CD4-positive, alpha-beta T cell (primary cell): Measurements from ENCODE around the gene GPS1. TPM values are rescaled to one million over a fixed set of nuclear protein-coding genes. Genes with fewer than 3 reads are reported as not detected.

Experiments
- ATAC-seq: fragments of 200-7000 bp; cut with Tn5 transposase; one replicate; pipeline ENCODE4 v1.10.0; 2022; ENCODE audit warnings: mild to moderate bottlenecking; ENCODE audit not compliant: poor library complexity
- CTCF ChIA-PET: fragments of 350-600 bp; sonication (Branson Sonifier 250); formaldehyde crosslinking; loops from one replicate; lab custom pipeline; 2021; ENCODE audit warnings: antibody characterized with exemption, inconsistent platforms; lab: Charles Lee
- POLR2A ChIA-PET: fragments of 350-600 bp; sonication (Branson Sonifier 250); formaldehyde crosslinking; loops from one replicate; lab custom pipeline; 2021; ENCODE audit warnings: antibody characterized with exemption, inconsistent platforms; lab: Charles Lee
- DNase-seq, 14 experiments: peaks; one replicate each; pipeline ENCODE4 v3.0.0-alpha.2; 2013 to 2020; ENCODE audit warnings: mixed read lengths in 2 of 14
- H3K27ac ChIP-seq, 2 donors: one replicate each; pipeline versions ENCODE4 v1.5.1 to v1.7.0; 2013; ENCODE audit warnings: low read length in 2 of 2, low read depth in 1 of 2, mild to moderate bottlenecking in 1 of 2
- H3K27me3 ChIP-seq, 2 experiments: 1 replicate in 1 of 2; 2 replicates in 1 of 2; pipeline versions ENCODE4 v1.6.1 to v1.7.0; 2013; ENCODE audit warnings: low read length in 2 of 2, control low read depth in 1 of 2, mild to moderate bottlenecking in 1 of 2, moderate library complexity in 1 of 2; ENCODE audit not compliant: insufficient read depth in 2 of 2, control insufficient read depth in 1 of 2
- H3K36me3 ChIP-seq: one replicate; pipeline ENCODE4 v1.6.1; 2013; ENCODE audit warnings: low read length, control low read depth; ENCODE audit not compliant: insufficient read depth
- H3K4me1 ChIP-seq: one replicate; pipeline ENCODE4 v1.6.1; 2013; ENCODE audit warnings: low read length, control low read depth; ENCODE audit not compliant: insufficient read depth
- H3K4me3 ChIP-seq: one replicate; pipeline ENCODE4 v1.5.1; 2013; ENCODE audit warnings: mild to moderate bottlenecking, low read length, moderate library complexity
- H3K9me3 ChIP-seq, 2 experiments: 1 replicate in 1 of 2; 2 replicates in 1 of 2; pipeline versions ENCODE4 v1.6.1 to v1.7.0; 2013; ENCODE audit warnings: low read length in 2 of 2, mild to moderate bottlenecking in 2 of 2, control low read depth in 1 of 2, moderate library complexity in 1 of 2; ENCODE audit not compliant: control insufficient read depth in 1 of 2, insufficient read depth in 1 of 2
- H3K27ac Mint-ChIP-seq: one replicate; pipeline ENCODE4 v1.8.0; 2020; ENCODE audit warnings: mixed read lengths
- H3K27me3 Mint-ChIP-seq: one replicate; pipeline ENCODE4 v1.8.0; 2021; ENCODE audit warnings: mixed read lengths
- H3K36me3 Mint-ChIP-seq: one replicate; pipeline ENCODE4 v1.8.0; 2021; ENCODE audit warnings: low read depth, mixed read lengths
- H3K4me1 Mint-ChIP-seq: one replicate; pipeline ENCODE4 v1.8.0; 2021; ENCODE audit warnings: low read depth, mixed read lengths
- H3K4me3 Mint-ChIP-seq: one replicate; pipeline ENCODE4 v1.8.0; 2020; ENCODE audit warnings: mild to moderate bottlenecking, mixed read lengths
- H3K9me3 Mint-ChIP-seq: one replicate; pipeline ENCODE4 v1.8.0; 2020; ENCODE audit warnings: mixed read lengths
- CTCF ChIP-seq: fragments of 200-600 bp; IDR thresholded peaks from one replicate; pipeline ENCODE4 v1.8.0; 2022; ENCODE audit warnings: antibody characterized with exemption, mild to moderate bottlenecking
- intact Hi-C, 2 experiments: fragments of 100-400 bp; cut with DNase I in 1 of 2; cut with micrococcal nuclease in 1 of 2; formaldehyde crosslinking; loops; one replicate each; pipeline versions ENCODE4 v1.15.1 to v1.9.0; 2023 to 2025; cut with DNase I, micrococcal nuclease
- total RNA-seq, 174 experiments: library from RNA in 2 of 174; stranded (reverse) in 2 of 174; gene quantifications; one replicate each; pipeline ENCODE4 v1.2.3 and lab custom pipeline; 2021 to 2026

GPS1 gene
- total RNA-seq, 2 experiments from 2014 or later = 64.6 to 69.3 TPM

GRCh38 chr17:82004517-82005455 is 46.9 kb upstream of the GPS1 start:
- Histone ChIP-seq H3K27ac (no peak overlapping the region), H3K9me3 (no peaks in the 10 kb centered on the region), H3K36me3 (no peaks in the 10 kb centered on the region), H3K4me1 (no peaks in the 10 kb centered on the region), H3K4me3 (no peak overlapping the region), H3K27me3 (no peaks in the 10 kb centered on the region)
- intact Hi-C loops = no loop called here
- no peak for ATAC-seq
- no peaks in the 10 kb centered on the region for H3K36me3 Mint-ChIP-seq
- no peaks in the 10 kb centered on the region for H3K9me3 Mint-ChIP-seq
- ChIA-PET CTCF (interaction anchor here (1.1 kb wide), 1 partner anchor 45 kb away, joined by 4 read pairs; no protein-coding TSS in a partner anchor), POLR2A (no interaction called here)
- no peak for TF ChIP-seq CTCF
- H3K27me3 Mint-ChIP-seq = no peaks in the 10 kb centered on the region
- H3K4me3 Mint-ChIP-seq = no peak overlapping the region
- H3K27ac Mint-ChIP-seq = no peak overlapping the region
- no peaks in the 10 kb centered on the region for H3K4me1 Mint-ChIP-seq
- DNase-seq = no peak

GRCh38 chr17:82005701-82006348 is 45.9 kb upstream of the GPS1 start:
- H3K27ac Mint-ChIP-seq = no peak overlapping the region
- H3K9me3 Mint-ChIP-seq = no peaks in the 10 kb centered on the region
- CTCF ChIA-PET = no interaction called here

More at GRCh38 chr17:82005701-82006348, 45.9 kb upstream of the GPS1 start:
- no peak overlapping the region for H3K4me3 Mint-ChIP-seq
- Histone ChIP-seq H3K4me3 (no peak overlapping the region), H3K27ac (no peak overlapping the region), H3K4me1 (no peaks in the 10 kb centered on the region), H3K27me3 (no peaks in the 10 kb centered on the region), H3K36me3 (no peaks in the 10 kb centered on the region), H3K9me3 (no peaks in the 10 kb centered on the region)
- no peaks in the 10 kb centered on the region for H3K27me3 Mint-ChIP-seq
- ATAC-seq (no peak), DNase-seq (no peak)
- intact Hi-C loops = no loop called here
- no peaks in the 10 kb centered on the region for H3K36me3 Mint-ChIP-seq
- TF ChIP-seq CTCF = no peak
- POLR2A ChIA-PET = no interaction called here
- H3K4me1 Mint-ChIP-seq = no peaks in the 10 kb centered on the region
